Common myeloid progenitor, CD34-positive (primary cell): Measurements from ENCODE around the gene TRIM24.
A peak's percentile ranks its signal among the peaks of the same experiment; 100 is the strongest.

Experiments used
- CTCF ChIA-PET: fragments of 350-600 bp; sonication (Branson Sonifier 250); formaldehyde crosslinking; loops from one replicate; lab custom pipeline; 2021; ENCODE audit warnings: antibody characterized with exemption; lab: Charles Lee
- POLR2A ChIA-PET: fragments of 350-600 bp; sonication (Branson Sonifier 250); formaldehyde crosslinking; loops from one replicate; lab custom pipeline; 2021; ENCODE audit warnings: antibody characterized with exemption; lab: Charles Lee
- DNase-seq, 3 donors: peaks; one replicate each; pipeline versions ENCODE4 v3.0.0 to v3.0.0-alpha.2; 2013
- H3K27ac ChIP-seq, 2 experiments: 1 replicate in 1 of 2; 2 replicates in 1 of 2; pipeline ENCODE4 v1.7.0; 2013; ENCODE audit warnings: inconsistent platforms in 2 of 2, low read length in 2 of 2, mild to moderate bottlenecking in 2 of 2, low read depth in 1 of 2, moderate library complexity in 1 of 2; ENCODE audit not compliant: severe bottlenecking in 2 of 2, insufficient read depth in 1 of 2, poor library complexity in 1 of 2
- H3K27me3 ChIP-seq, 5 experiments: replicated peaks in 2 of 5; 1 replicate in 3 of 5; 2 replicates in 2 of 5; pipeline versions ENCODE4 v1.6.1 to v1.7.0; 2013; ENCODE audit warnings: low read length in 4 of 5, mild to moderate bottlenecking in 2 of 5, moderate library complexity in 2 of 5, inconsistent platforms in 1 of 5; ENCODE audit not compliant: insufficient read depth in 5 of 5, control insufficient read depth in 4 of 5
- H3K36me3 ChIP-seq, 4 experiments: 1 replicate in 2 of 4; 2 replicates in 2 of 4; pipeline versions ENCODE4 v1.6.1 to v1.7.0; 2013; ENCODE audit warnings: low read length in 3 of 4, control low read depth in 1 of 4, mild to moderate bottlenecking in 1 of 4; ENCODE audit not compliant: control insufficient read depth in 4 of 4, insufficient read depth in 4 of 4
- H3K4me1 ChIP-seq, 4 experiments: 1 replicate in 3 of 4; 2 replicates in 1 of 4; pipeline versions ENCODE4 v1.6.1 to v1.7.1; 2013; ENCODE audit warnings: low read length in 3 of 4, mild to moderate bottlenecking in 3 of 4, control low read depth in 1 of 4, inconsistent platforms in 1 of 4, moderate library complexity in 1 of 4; ENCODE audit not compliant: control insufficient read depth in 4 of 4, insufficient read depth in 4 of 4; ENCODE audit errors: control extremely low read depth in 1 of 4
- H3K4me3 ChIP-seq, 7 experiments: 1 replicate in 4 of 7; 2 replicates in 3 of 7; pipeline versions ENCODE4 v1.5.1 to v1.7.0; 2013; ENCODE audit warnings: mild to moderate bottlenecking in 7 of 7, low read length in 6 of 7, moderate library complexity in 6 of 7, inconsistent platforms in 2 of 7, low read depth in 2 of 7, control low read depth in 1 of 7; ENCODE audit not compliant: insufficient read depth in 4 of 7, control insufficient read depth in 1 of 7; ENCODE audit errors: extremely low read depth in 1 of 7
- H3K9me3 ChIP-seq, 5 experiments: 1 replicate in 4 of 5; 2 replicates in 1 of 5; pipeline versions ENCODE4 v1.6.1 to v1.7.1; 2013; ENCODE audit warnings: low read length in 4 of 5, mild to moderate bottlenecking in 2 of 5, inconsistent platforms in 1 of 5, low read depth in 1 of 5, moderate library complexity in 1 of 5; ENCODE audit not compliant: control insufficient read depth in 4 of 5, insufficient read depth in 2 of 5; ENCODE audit errors: control extremely low read depth in 1 of 5
- WGBS: methylation state at CpG from one replicate; pipeline ENCODE4 v1.1.5; 2013; ENCODE audit not compliant: insufficient coverage; 5-methylcytosine and 5-hydroxymethylcytosine counted together

Gene TRIM24

DNA sequence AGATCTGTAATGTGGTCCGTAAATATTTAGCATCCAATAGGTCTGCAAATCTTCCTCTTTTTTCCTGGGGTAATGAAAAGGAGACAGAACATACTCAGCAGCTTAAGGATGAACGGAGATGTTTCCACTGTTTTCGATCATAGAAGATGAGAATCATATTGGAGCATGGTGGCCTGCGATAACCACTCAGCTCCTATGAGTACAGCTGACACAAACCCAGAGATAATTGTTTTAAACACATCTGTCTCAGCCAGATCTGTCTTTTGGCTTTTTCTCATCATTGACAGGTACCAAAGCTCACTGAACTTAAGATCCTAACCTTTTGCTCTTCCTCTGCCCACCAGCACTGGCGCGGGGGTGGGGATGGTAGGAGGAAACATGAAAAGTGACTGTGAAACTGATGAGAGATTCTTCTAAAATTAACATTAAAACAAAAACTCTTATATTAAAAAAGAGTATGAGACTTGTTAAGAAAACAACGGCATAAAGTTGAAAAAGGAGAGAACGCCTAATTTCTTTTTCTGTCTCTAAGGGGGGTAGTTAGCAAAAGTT, 170.1 kb downstream of the TRIM24 start:
- CTCF ChIA-PET = interaction anchor here (0.6 to 2.1 kb wide), 2 partner anchors 17 to 161 kb away, joined by 3 to 9 read pairs; no protein-coding TSS in a partner anchor
- POLR2A ChIA-PET = no interaction called here
- H3K27me3 ChIP-seq = no peaks in the 10 kb centered on the region
- no peak overlapping the region for H3K27ac ChIP-seq
- H3K36me3 ChIP-seq = no peaks in the 10 kb centered on the region
- DNase-seq = no peak
- 100% methylated on average over 5 of the region's 8 CpGs for whole genome bisulfite sequencing
- no peaks in the 10 kb centered on the region for H3K9me3 ChIP-seq
- peaks cover 7 to 33% (median 25%) of the 10 kb centered on the region in 4 experiments for H3K4me1 ChIP-seq
- no peak overlapping the region for H3K4me3 ChIP-seq

DNA sequence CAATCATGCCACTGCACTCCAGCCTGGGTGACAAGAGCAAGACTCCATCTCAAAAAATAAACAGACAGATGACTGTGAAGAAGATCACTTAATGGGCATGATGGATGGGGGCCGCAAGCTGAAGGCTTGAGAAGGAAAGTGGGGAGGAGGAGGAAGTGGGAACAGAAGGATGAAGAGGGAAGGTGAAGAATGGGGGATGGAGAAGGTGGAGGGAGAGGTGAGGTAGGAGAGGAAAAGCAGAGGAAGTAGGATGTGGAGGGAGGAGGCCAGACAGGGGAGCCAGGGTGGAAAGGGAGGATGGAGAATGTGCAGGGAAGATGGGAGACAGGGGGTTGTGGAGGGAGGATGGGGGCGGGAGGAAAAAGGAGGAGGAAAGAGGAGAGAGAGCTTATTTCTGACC, 172.3 kb downstream of the TRIM24 start:
- WGBS = 100% methylated on average over 1 of the region's 2 CpGs

DNA sequence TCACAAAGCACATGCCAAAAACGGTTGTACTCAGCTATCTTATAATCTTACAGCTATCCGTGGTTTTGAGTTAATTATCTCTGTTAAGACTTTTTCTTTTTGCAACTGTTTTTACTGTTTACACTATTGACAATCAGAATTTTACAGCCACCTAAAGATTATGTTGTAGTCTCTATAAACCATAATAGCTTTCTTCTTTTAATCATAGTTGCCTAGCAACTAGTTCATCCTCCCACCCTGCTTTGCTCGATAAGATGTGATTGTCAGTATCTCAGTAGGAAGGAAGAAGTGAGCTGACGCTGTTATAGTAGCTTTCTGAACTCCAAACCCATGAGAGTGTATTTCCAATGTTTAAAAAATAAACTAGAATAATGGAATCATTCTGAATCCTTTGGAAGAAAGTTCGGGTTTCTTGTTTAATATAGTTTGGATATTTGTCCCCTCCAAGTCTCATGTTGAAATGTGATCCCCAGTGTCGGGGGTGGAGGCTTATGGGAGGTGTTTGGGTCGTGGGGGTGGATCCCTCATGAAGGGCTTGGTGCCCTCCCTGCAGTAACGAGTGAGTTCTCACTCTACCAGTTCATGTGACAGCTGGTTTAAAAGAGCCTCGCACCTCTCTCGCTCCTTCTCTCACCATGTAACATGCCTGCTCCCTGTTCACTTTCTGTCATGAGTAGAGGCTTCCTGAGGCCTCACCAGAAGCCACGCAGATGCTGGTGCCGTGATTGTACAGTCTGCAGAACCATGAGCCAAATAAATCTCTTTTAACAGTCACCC, 173.0 kb downstream of the TRIM24 start:
- peaks cover 0 to 8% (median 0%) of the 10 kb centered on the region in 4 experiments for H3K4me1 ChIP-seq
- WGBS = 68% methylated on average over 7 of the region's 12 CpGs
- peak in 1 of 3 donors; percentile 27 for DNase-seq
- H3K27me3 ChIP-seq = no peaks in the 10 kb centered on the region
- H3K27ac ChIP-seq = no peak overlapping the region
- CTCF ChIA-PET = interaction anchor here (1.1 kb wide), 1 partner anchor 12 kb away, joined by 4 read pairs; no protein-coding TSS in a partner anchor
- H3K4me3 ChIP-seq = no peak overlapping the region
- no peaks in the 10 kb centered on the region for H3K9me3 ChIP-seq
- POLR2A ChIA-PET = interaction anchor here (0.9 kb wide), 1 partner anchor 8 kb away, joined by 4 read pairs; no protein-coding TSS in a partner anchor
- no peaks in the 10 kb centered on the region for H3K36me3 ChIP-seq

More for the DNA sequence above, 172.3 kb downstream of the TRIM24 start:
- ChIA-PET CTCF (interaction anchor here (1.1 kb wide), 1 partner anchor 12 kb away, joined by 4 read pairs; no protein-coding TSS in a partner anchor), POLR2A (interaction anchor here (0.9 kb wide), 1 partner anchor 8 kb away, joined by 4 read pairs; no protein-coding TSS in a partner anchor)
- Histone ChIP-seq H3K36me3 (no peaks in the 10 kb centered on the region), H3K4me3 (no peak overlapping the region), H3K9me3 (no peaks in the 10 kb centered on the region), H3K27ac (no peak overlapping the region), H3K27me3 (no peaks in the 10 kb centered on the region), H3K4me1 (peaks cover 0 to 11% (median 3%) of the 10 kb centered on the region in 4 experiments)
- no peak for DNase-seq
